ENCODE data around the gene GSS.

- no peak for TF ChIP-seq CTCF (IDR thresholded peaks at IDR 0.05 in 4 of 5, conservative IDR thresholded peaks at IDR 0.05 in 1 of 5)
- TF ChIP-seq POLR2A (IDR thresholded peaks at IDR 0.05), result peak in 1 of 2 donors; percentile 29
These were observed 15.5 kb downstream of the GSS start for GRCh38 chr20:34940081-34940481.
